ENCODE measurements around the gene MAPK4. TPM values are rescaled to one million over a fixed set of nuclear protein-coding genes. Genes with fewer than 3 reads are reported as not detected.

Gene MAPK4
- total RNA-seq, 1 experiment from 2014 or later = 4.2 TPM

DNA sequence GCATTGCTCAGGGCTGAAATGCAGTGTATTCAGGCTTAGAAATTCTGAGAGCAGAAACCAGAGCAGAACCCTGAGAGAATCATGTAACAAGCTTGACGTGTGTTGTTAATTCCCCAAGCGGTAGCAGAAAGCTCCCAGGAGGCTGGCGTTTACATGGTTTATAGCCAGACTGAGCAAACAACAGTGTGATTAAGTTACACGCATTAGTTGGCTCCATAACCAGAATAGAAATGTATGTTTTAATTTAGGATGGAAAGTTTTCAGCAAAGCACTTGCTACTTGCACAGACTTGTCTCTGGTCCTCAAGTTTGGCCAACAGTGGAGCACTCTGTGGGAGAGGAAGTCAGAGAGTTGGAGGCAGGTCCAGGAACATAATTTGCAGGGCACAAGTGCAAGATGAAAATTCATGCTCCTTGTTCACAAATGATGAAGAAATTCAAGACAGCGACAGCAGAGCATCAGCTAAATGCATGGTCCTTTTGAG lies 69.3 kb downstream of the MAPK4 start:
- Mint-ChIP-seq H3K36me3 (no peaks in the 10 kb centered on the region), H3K27me3 (ENCODE audit: low read depth) (no peaks in the 10 kb centered on the region), H3K4me3 (no peak overlapping the region), H3K4me1 (peaks cover 22% of the 10 kb centered on the region), H3K27ac (no peak overlapping the region), H3K9me3 (peaks cover 8% of the 10 kb centered on the region; the same call in 1 of the 2 replicates)
- TF ChIP-seq, protein P1, sequence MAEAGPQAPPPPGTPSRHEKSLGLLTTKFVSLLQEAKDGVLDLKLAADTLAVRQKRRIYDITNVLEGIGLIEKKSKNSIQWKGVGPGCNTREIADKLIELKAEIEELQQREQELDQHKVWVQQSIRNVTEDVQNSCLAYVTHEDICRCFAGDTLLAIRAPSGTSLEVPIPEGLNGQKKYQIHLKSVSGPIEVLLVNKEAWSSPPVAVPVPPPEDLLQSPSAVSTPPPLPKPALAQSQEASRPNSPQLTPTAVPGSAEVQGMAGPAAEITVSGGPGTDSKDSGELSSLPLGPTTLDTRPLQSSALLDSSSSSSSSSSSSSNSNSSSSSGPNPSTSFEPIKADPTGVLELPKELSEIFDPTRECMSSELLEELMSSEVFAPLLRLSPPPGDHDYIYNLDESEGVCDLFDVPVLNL (CRISPR knock-in tag; IDR thresholded peaks at IDR 0.05; ENCODE audit: borderline replicate concordance, low read depth) = no peak
- TF ChIP-seq, protein P2, sequence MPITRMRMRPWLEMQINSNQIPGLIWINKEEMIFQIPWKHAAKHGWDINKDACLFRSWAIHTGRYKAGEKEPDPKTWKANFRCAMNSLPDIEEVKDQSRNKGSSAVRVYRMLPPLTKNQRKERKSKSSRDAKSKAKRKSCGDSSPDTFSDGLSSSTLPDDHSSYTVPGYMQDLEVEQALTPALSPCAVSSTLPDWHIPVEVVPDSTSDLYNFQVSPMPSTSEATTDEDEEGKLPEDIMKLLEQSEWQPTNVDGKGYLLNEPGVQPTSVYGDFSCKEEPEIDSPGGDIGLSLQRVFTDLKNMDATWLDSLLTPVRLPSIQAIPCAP (CRISPR knock-in tag; IDR thresholded peaks at IDR 0.05) = no peak
- no peak for TF ChIP-seq ZNF263 (CRISPR knock-in tag; IDR thresholded peaks at IDR 0.05; ENCODE audit: low read depth)
- no peak for TF ChIP-seq ZBTB21 (CRISPR knock-in tag; IDR thresholded peaks at IDR 0.05; ENCODE audit: borderline replicate concordance)
- no peak for TF ChIP-seq ZNF281 (CRISPR knock-in tag; IDR thresholded peaks at IDR 0.05)
- TF ChIP-seq ATF3 (CRISPR knock-in tag; conservative IDR thresholded peaks at IDR 0.05) = no peak
- TF ChIP-seq ZNF138 (CRISPR knock-in tag; conservative IDR thresholded peaks at IDR 0.05) = no peak
- TF ChIP-seq ATF2 (CRISPR knock-in tag; IDR thresholded peaks at IDR 0.05; ENCODE audit: borderline replicate concordance, low read depth) = no peak
- no peak for TF ChIP-seq NR1H2 (CRISPR knock-in tag; IDR thresholded peaks at IDR 0.05)
- no peak for TF ChIP-seq ZNF671 (CRISPR knock-in tag; IDR thresholded peaks at IDR 0.05)
- DNase-seq (ENCODE audit: low spot score) (no peak), ATAC-seq (no peak)
- POLR2A ChIA-PET = no interaction called here
- CTCF ChIA-PET = no interaction called here

DNA sequence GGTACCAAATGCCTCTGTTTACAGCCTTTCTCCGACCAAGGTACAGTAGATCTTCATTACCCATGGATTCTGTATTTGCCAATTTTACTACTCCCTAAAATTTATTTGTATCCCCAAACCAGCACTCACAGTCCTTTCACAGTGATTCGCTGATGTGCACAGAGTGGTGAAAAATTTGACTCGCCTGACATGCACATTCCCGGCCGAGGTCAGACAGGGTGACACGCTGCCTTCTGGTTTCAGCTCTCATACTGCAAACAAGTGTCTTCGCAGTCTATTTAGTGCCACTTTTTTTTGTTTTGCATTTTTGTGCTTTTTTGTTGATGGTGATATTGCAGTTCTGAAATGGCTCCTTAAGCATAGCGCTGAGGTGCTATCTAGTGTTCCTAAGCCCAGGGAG lies 71.0 kb downstream of the MAPK4 start:
- H3K4me1 Mint-ChIP-seq = peaks cover 22% of the 10 kb centered on the region
- H3K4me3 Mint-ChIP-seq = no peak overlapping the region
- no peak overlapping the region for H3K27ac Mint-ChIP-seq
- ATAC-seq (no peak), DNase-seq (ENCODE audit: low spot score) (no peak)
- CTCF ChIA-PET = no interaction called here
- POLR2A ChIA-PET = no interaction called here
- H3K27me3 Mint-ChIP-seq (ENCODE audit: low read depth) = no peaks in the 10 kb centered on the region
- no peak for TF ChIP-seq ZNF232 (CRISPR knock-in tag; IDR thresholded peaks at IDR 0.05)
- TF ChIP-seq NFE2L1 (CRISPR knock-in tag; IDR thresholded peaks at IDR 0.05) = no peak
- H3K9me3 Mint-ChIP-seq = 0 out of 2 replicates have a peak, but pooled peaks cover 4% of the 10 kb centered on the region
- H3K36me3 Mint-ChIP-seq = no peaks in the 10 kb centered on the region

GRCh38 chr18:50632895-50633515 lies 73.1 kb downstream of the MAPK4 start:
- Mint-ChIP-seq H3K9me3 (no peaks in the 10 kb centered on the region), H3K4me1 (peaks cover 22% of the 10 kb centered on the region), H3K4me3 (no peak overlapping the region), H3K27ac (no peak overlapping the region), H3K27me3 (ENCODE audit: low read depth) (no peaks in the 10 kb centered on the region), H3K36me3 (no peaks in the 10 kb centered on the region)
- ATAC-seq (no peak), DNase-seq (ENCODE audit: low spot score) (no peak)
- POLR2A ChIA-PET = no interaction called here
- CTCF ChIA-PET = no interaction called here
- TF ChIP-seq ARID4B (CRISPR knock-in tag; IDR thresholded peaks at IDR 0.05; ENCODE audit: borderline replicate concordance) = no peak
- no peak for TF ChIP-seq SMAD4 (CRISPR knock-in tag; IDR thresholded peaks at IDR 0.05)
- no peak for TF ChIP-seq ZNF232 (CRISPR knock-in tag; IDR thresholded peaks at IDR 0.05)
- TF ChIP-seq RELA (CRISPR knock-in tag; IDR thresholded peaks at IDR 0.05; ENCODE audit: borderline replicate concordance) = no peak
- no peak for TF ChIP-seq MXD4 (CRISPR knock-in tag; IDR thresholded peaks at IDR 0.05; ENCODE audit: borderline replicate concordance)
- no peak for TF ChIP-seq IRF2 (CRISPR knock-in tag; IDR thresholded peaks at IDR 0.05; ENCODE audit: borderline replicate concordance, low read depth)
- TF ChIP-seq ZNF121 (CRISPR knock-in tag; IDR thresholded peaks at IDR 0.05) = no peak
- TF ChIP-seq, protein P3, sequence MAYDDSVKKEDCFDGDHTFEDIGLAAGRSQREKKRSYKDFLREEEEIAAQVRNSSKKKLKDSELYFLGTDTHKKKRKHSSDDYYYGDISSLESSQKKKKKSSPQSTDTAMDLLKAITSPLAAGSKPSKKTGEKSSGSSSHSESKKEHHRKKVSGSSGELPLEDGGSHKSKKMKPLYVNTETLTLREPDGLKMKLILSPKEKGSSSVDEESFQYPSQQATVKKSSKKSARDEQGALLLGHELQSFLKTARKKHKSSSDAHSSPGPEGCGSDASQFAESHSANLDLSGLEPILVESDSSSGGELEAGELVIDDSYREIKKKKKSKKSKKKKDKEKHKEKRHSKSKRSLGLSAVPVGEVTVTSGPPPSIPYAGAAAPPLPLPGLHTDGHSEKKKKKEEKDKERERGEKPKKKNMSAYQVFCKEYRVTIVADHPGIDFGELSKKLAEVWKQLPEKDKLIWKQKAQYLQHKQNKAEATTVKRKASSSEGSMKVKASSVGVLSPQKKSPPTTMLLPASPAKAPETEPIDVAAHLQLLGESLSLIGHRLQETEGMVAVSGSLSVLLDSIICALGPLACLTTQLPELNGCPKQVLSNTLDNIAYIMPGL (CRISPR knock-in tag; IDR thresholded peaks at IDR 0.05) = no peak
